ENCODE data around the gene TADA2A. TPM values are rescaled to one million over a fixed set of nuclear protein-coding genes. Genes with fewer than 3 reads are reported as not detected.

The TADA2A gene
- polyA plus RNA-seq, 2 of the 4 experiments (the other 2 are of a cell fraction): 9.9 to 27.1 TPM

DNA sequence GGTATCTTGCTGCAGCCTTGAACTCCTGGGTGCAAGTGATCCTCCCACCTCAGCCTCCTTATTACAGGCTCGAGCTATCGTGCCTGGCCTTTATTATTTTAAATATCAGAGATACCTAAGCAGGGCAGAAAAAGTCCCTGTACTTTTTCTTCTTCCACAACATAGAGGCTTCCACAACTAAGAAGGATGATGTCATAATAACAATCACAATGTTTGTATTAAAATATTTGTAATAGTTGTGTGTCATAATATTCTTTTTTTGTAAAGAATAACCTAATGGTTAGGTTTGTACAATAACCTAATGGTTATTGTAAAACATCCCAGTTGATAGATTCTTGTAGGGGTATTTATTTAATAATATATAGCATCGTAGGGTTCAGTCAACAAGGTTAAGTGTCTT is 56.4 kb downstream of the TADA2A start:
- no peak overlapping the region for H3K4me2 ChIP-seq
- WGBS (ENCODE audit: missing lambda C conversion rate): 86% methylated on average over 3 of the region's 3 CpGs
- DNase-seq (ENCODE audit: low read depth in 1 of 2, low spot score in 1 of 2) (no peak), FAIRE-seq (no peak), ATAC-seq (no peak)
- no peak overlapping the region for H3K4me3 ChIP-seq
- no peak overlapping the region for H3K27ac ChIP-seq
- ChIA-PET POLR2A (interaction anchor here (1.2 kb wide), 1 partner anchor 25 kb away, joined by 3 read pairs; no protein-coding TSS in a partner anchor), CTCF (interaction anchor here (1.0 to 1.3 kb wide), 3 partner anchors 19 to 172 kb away, joined by 3 to 4 read pairs (median 4); no protein-coding TSS in a partner anchor)
- no peaks in the 10 kb centered on the region for H3K9me3 ChIP-seq
- H3K4me1 ChIP-seq: peaks cover 6% of the 10 kb centered on the region; the same call in 2 of the 3 replicates
- no peak for TF ChIP-seq JUN (IDR thresholded peaks at IDR 0.05)
- TF ChIP-seq TFCP2L1 (CRISPR knock-in tag; IDR thresholded peaks at IDR 0.05): no peak
- no peak for TF ChIP-seq GATA3 (IDR thresholded peaks at IDR 0.05; ENCODE audit: borderline replicate concordance)
- TF ChIP-seq HDAC2 (IDR thresholded peaks at IDR 0.05): no peak
- TF ChIP-seq, protein P1, sequence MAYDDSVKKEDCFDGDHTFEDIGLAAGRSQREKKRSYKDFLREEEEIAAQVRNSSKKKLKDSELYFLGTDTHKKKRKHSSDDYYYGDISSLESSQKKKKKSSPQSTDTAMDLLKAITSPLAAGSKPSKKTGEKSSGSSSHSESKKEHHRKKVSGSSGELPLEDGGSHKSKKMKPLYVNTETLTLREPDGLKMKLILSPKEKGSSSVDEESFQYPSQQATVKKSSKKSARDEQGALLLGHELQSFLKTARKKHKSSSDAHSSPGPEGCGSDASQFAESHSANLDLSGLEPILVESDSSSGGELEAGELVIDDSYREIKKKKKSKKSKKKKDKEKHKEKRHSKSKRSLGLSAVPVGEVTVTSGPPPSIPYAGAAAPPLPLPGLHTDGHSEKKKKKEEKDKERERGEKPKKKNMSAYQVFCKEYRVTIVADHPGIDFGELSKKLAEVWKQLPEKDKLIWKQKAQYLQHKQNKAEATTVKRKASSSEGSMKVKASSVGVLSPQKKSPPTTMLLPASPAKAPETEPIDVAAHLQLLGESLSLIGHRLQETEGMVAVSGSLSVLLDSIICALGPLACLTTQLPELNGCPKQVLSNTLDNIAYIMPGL (CRISPR knock-in tag; IDR thresholded peaks at IDR 0.05; ENCODE audit: borderline replicate concordance): no peak
- TF ChIP-seq KDM1A (IDR thresholded peaks at IDR 0.05; ENCODE audit: low read depth): no peak
- TF ChIP-seq, protein P2, sequence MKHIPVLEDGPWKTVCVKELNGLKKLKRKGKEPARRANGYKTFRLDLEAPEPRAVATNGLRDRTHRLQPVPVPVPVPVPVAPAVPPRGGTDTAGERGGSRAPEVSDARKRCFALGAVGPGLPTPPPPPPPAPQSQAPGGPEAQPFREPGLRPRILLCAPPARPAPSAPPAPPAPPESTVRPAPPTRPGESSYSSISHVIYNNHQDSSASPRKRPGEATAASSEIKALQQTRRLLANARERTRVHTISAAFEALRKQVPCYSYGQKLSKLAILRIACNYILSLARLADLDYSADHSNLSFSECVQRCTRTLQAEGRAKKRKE (CRISPR knock-in tag; IDR thresholded peaks at IDR 0.05; ENCODE audit: low read depth): no peak
- TF ChIP-seq MYC (IDR thresholded peaks at IDR 0.05; ENCODE audit: borderline replicate concordance, low read length): no peak
- TF ChIP-seq MAFK (IDR thresholded peaks at IDR 0.05; ENCODE audit: partially characterized antibody): no peak
- TF ChIP-seq BHLHE40 (IDR thresholded peaks at IDR 0.05; ENCODE audit: low read depth, low read length): no peak
- TF ChIP-seq, protein P3, sequence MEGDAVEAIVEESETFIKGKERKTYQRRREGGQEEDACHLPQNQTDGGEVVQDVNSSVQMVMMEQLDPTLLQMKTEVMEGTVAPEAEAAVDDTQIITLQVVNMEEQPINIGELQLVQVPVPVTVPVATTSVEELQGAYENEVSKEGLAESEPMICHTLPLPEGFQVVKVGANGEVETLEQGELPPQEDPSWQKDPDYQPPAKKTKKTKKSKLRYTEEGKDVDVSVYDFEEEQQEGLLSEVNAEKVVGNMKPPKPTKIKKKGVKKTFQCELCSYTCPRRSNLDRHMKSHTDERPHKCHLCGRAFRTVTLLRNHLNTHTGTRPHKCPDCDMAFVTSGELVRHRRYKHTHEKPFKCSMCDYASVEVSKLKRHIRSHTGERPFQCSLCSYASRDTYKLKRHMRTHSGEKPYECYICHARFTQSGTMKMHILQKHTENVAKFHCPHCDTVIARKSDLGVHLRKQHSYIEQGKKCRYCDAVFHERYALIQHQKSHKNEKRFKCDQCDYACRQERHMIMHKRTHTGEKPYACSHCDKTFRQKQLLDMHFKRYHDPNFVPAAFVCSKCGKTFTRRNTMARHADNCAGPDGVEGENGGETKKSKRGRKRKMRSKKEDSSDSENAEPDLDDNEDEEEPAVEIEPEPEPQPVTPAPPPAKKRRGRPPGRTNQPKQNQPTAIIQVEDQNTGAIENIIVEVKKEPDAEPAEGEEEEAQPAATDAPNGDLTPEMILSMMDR (IDR thresholded peaks at IDR 0.05): no peak
- no peak for TF ChIP-seq SREBF2 (IDR thresholded peaks at IDR 0.05)
- TF ChIP-seq JUNB (IDR thresholded peaks at IDR 0.05): no peak
- no peak for TF ChIP-seq HEYL (CRISPR knock-in tag; IDR thresholded peaks at IDR 0.05)
- TF ChIP-seq CBX8 (IDR thresholded peaks at IDR 0.05): no peak
- TF ChIP-seq, protein P4, sequence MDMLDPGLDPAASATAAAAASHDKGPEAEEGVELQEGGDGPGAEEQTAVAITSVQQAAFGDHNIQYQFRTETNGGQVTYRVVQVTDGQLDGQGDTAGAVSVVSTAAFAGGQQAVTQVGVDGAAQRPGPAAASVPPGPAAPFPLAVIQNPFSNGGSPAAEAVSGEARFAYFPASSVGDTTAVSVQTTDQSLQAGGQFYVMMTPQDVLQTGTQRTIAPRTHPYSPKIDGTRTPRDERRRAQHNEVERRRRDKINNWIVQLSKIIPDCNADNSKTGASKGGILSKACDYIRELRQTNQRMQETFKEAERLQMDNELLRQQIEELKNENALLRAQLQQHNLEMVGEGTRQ (IDR thresholded peaks at IDR 0.05): no peak
- TF ChIP-seq POLR2A (IDR thresholded peaks at IDR 0.05; ENCODE audit: low read length): no peak
- TF ChIP-seq, protein P5, sequence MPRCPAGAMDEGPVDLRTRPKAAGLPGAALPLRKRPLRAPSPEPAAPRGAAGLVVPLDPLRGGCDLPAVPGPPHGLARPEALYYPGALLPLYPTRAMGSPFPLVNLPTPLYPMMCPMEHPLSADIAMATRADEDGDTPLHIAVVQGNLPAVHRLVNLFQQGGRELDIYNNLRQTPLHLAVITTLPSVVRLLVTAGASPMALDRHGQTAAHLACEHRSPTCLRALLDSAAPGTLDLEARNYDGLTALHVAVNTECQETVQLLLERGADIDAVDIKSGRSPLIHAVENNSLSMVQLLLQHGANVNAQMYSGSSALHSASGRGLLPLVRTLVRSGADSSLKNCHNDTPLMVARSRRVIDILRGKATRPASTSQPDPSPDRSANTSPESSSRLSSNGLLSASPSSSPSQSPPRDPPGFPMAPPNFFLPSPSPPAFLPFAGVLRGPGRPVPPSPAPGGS (IDR thresholded peaks at IDR 0.05): no peak

DNA sequence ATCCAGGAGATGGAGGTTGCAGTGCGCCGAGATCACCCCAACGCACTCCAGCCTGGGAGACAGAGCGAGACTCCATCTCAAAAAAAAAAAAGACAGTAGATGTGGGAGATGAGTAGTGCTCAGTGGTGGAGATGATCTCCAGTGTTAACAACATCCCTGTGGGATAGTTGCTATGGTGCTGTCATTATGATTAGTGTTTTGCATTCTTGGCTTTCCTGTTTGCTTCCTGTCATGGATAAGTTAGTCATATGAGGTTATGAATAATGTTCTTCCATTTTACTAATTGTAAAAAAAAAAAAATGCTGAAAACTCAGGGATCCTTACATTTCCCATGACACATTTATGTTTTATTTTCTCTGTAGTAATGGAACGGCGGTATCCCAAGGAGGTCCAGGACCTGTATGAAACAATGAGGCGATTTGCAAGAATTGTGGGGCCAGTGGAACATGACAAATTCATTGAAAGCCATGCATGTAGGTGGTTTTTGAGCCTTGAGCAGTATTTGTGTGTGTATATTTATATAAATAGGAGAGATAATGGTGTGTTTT is 58.5 kb downstream of the TADA2A start:
- ChIA-PET POLR2A (no interaction called here), CTCF (interaction anchor here (1.3 to 2.0 kb wide), 2 partner anchors 17 to 37 kb away, joined by 3 to 7 read pairs; no protein-coding TSS in a partner anchor)
- Histone ChIP-seq H3K4me3 (no peak overlapping the region), H3K27ac (no peak overlapping the region), H3K4me2 (no peak overlapping the region), H3K4me1 (no peaks in the 10 kb centered on the region), H3K9me3 (no peaks in the 10 kb centered on the region)
- DNase-seq (ENCODE audit: low read depth in 1 of 2, low spot score in 1 of 2) (no peak), ATAC-seq (no peak), FAIRE-seq (no peak)
- WGBS (ENCODE audit: missing lambda C conversion rate): 97% methylated on average over 7 of the region's 7 CpGs
- TF ChIP-seq CBX2 (IDR thresholded peaks at IDR 0.05; ENCODE audit: borderline replicate concordance, low read depth): no peak
- no peak for TF ChIP-seq NR3C1 (IDR thresholded peaks at IDR 0.05)
- no peak for TF ChIP-seq ESRRA (IDR thresholded peaks at IDR 0.05; ENCODE audit: borderline replicate concordance, low read length)
- TF ChIP-seq KDM1A (IDR thresholded peaks at IDR 0.05; ENCODE audit: low read depth): no peak
- TF ChIP-seq, protein P5 (IDR thresholded peaks at IDR 0.05): no peak
- TF ChIP-seq, protein P6, sequence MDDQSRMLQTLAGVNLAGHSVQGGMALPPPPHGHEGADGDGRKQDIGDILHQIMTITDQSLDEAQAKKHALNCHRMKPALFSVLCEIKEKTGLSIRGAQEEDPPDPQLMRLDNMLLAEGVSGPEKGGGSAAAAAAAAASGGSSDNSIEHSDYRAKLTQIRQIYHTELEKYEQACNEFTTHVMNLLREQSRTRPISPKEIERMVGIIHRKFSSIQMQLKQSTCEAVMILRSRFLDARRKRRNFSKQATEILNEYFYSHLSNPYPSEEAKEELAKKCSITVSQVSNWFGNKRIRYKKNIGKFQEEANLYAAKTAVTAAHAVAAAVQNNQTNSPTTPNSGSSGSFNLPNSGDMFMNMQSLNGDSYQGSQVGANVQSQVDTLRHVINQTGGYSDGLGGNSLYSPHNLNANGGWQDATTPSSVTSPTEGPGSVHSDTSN (IDR thresholded peaks at IDR 0.05): no peak
- TF ChIP-seq MYC (IDR thresholded peaks at IDR 0.05; ENCODE audit: borderline replicate concordance, low read length): no peak
- no peak for TF ChIP-seq RFX5 (IDR thresholded peaks at IDR 0.05)
- no peak for TF ChIP-seq RNF2 (IDR thresholded peaks at IDR 0.05; ENCODE audit: borderline replicate concordance, low read depth)
- no peak for TF ChIP-seq RCOR1 (IDR thresholded peaks at IDR 0.05; ENCODE audit: low read depth, low read length)
- TF ChIP-seq FOSB (CRISPR knock-in tag; IDR thresholded peaks at IDR 0.05): no peak
- no peak for TF ChIP-seq RARB (CRISPR knock-in tag; IDR thresholded peaks at IDR 0.05)
- TF ChIP-seq HOXA7 (CRISPR knock-in tag; IDR thresholded peaks at IDR 0.05): no peak
- no peak for TF ChIP-seq EHF (CRISPR knock-in tag; IDR thresholded peaks at IDR 0.05)
